ENCODE results near the gene MCM7. TPM values are rescaled to one million over a fixed set of nuclear protein-coding genes. Genes with fewer than 3 reads are reported as not detected.

MCM7 gene
- total RNA-seq, 1 donor from 2014 or later = 244 TPM

DNA sequence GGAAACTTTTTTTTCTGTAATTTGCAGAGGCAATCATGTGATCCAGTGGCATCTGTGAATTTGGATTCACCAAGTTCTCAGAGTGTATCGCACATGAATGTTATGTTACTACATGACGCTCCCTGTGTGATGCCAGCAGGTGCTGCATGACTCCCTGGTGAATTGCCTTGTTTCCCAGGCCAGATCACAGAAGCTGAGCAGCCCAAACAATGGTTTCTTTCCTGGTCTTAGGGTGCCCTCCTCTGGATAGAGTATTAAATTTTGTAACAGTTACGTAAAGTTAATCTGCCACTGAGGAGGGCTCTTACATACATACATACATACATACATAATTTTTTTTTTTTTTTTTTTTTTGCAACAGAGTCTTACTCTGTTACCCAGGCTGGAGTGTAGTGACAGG is 48.0 kb downstream of the MCM7 start:
- peaks cover 9% of the 10 kb centered on the region for H3K4me1 Mint-ChIP-seq (ENCODE audit: unreplicated experiment)
- peak overlapping the region; percentile 74 for H3K27ac Mint-ChIP-seq

DNA sequence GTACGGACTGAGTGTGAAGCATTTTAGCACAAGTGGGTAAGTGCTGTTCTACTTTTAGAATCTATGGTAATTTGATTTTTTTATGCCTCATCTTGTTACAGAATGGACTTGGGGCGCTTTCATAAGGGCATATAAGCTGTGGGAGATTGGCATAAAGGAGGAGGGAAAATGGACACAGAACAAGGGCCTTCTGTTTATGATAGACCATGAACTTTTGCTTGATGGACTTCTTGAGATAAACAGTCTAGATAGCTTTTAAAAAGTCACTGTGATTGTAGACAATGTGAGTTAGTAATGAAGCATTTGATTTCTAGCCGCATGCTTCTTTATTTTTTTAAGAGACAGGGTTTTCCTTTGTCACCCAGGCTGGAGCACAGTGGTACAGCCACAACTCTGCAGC is 49.6 kb downstream of the MCM7 start:
- TF ChIP-seq, protein P1, sequence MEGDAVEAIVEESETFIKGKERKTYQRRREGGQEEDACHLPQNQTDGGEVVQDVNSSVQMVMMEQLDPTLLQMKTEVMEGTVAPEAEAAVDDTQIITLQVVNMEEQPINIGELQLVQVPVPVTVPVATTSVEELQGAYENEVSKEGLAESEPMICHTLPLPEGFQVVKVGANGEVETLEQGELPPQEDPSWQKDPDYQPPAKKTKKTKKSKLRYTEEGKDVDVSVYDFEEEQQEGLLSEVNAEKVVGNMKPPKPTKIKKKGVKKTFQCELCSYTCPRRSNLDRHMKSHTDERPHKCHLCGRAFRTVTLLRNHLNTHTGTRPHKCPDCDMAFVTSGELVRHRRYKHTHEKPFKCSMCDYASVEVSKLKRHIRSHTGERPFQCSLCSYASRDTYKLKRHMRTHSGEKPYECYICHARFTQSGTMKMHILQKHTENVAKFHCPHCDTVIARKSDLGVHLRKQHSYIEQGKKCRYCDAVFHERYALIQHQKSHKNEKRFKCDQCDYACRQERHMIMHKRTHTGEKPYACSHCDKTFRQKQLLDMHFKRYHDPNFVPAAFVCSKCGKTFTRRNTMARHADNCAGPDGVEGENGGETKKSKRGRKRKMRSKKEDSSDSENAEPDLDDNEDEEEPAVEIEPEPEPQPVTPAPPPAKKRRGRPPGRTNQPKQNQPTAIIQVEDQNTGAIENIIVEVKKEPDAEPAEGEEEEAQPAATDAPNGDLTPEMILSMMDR (conservative IDR thresholded peaks at IDR 0.05) = no peak
- no peak for DNase-seq (ENCODE audit: extremely low spot score, unreplicated experiment)
- Mint-ChIP-seq H3K4me3 (peak overlapping the region; percentile 73), H3K27me3 (no peaks in the 10 kb centered on the region), H3K36me3 (peaks cover 3% of the 10 kb centered on the region), H3K27ac (peak overlapping the region; percentile 76), H3K4me1 (ENCODE audit: unreplicated experiment) (peaks cover 9% of the 10 kb centered on the region), H3K9me3 (no peaks in the 10 kb centered on the region)

More for the DNA sequence above, 48.0 kb downstream of the MCM7 start:
- no peak for DNase-seq (ENCODE audit: extremely low spot score, unreplicated experiment)
- TF ChIP-seq, protein P1 (conservative IDR thresholded peaks at IDR 0.05) = peak; percentile 53
- peak overlapping the region; percentile 69 for H3K4me3 Mint-ChIP-seq
- H3K9me3 Mint-ChIP-seq = no peaks in the 10 kb centered on the region
- H3K36me3 Mint-ChIP-seq = peaks cover 7% of the 10 kb centered on the region
- H3K27me3 Mint-ChIP-seq = no peaks in the 10 kb centered on the region

DNA sequence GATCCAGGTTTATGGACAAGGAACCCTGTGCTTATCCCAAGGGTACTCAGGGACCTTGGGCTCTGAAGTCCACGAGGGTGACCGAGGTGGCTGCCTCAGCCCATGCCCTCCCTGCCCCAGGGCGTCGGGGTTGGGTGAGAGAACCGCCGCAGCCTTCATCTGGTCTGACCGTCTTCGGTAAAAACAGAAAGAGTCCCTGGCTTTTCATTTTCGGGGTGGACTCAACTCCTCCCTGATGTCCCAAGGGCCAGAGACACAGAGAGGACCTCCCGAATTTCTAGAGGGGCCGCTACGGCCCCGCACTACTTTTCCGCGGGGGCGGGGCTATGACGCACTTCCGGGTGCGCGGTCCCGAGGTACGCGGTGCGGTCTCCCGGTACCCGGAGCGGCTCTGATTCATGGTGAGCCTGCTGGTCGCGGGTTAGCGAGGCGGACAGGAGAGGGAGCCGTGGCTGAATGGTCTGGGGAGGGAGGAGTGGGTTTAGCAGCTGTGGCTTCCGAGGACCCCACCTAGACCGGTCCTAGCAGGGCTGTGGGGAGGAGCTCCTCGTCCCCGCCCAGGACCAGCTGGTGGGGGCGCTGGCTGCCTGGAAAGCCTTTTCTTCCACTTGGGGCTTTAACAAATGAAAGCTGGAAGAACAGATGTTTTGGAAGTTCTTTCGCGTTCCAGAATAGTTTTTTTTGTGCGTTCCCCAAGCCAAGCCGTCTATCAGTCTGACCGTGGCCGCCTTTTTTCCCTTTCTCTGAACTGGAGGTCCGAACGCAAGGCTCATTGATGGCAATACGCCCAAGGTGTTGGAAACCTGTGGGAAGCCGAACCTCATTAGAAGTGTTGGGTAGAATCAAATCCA is 51.5 kb downstream of the MCM7 start, which contains the start of gene ZSCAN21:
TSS of gene ZSCAN21 (plus strand) at position 334 of the 851 bp plus-strand sequence. CDS start 7,233 bp downstream, outside the sequence.
- Mint-ChIP-seq H3K4me1 (ENCODE audit: unreplicated experiment) (peaks cover 9% of the 10 kb centered on the region), H3K27me3 (no peaks in the 10 kb centered on the region), H3K27ac (peak within 1 kb of the TSS; percentile 97), H3K36me3 (peaks cover 5% of the 10 kb centered on the region), H3K9me3 (no peaks in the 10 kb centered on the region), H3K4me3 (peak within 1 kb of the TSS; percentile 94)
- TF ChIP-seq, protein P1 (conservative IDR thresholded peaks at IDR 0.05) = peak; percentile 24
- peak; percentile 88 for DNase-seq (ENCODE audit: extremely low spot score, unreplicated experiment)

DNA sequence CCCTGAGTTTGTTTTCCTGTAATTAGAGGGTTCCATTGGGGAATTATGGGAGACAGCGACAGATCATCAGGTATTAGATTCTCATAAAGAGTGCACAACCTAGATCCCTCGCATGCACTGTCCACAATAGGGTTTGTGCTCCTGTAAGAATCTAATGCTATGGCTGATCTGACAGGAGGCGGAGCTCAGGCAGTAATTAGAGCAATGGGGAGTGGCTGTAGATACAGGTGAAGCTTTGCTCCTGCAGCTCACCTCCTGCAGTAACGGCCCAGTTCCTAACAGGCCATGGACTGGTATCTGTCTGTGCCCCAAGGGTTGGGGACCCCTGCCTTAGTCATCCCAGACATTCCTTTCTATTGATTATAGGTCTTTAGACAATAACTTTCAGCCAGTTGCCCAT is 52.5 kb downstream of the MCM7 start:
- TF ChIP-seq, protein P1 (conservative IDR thresholded peaks at IDR 0.05) = no peak
- H3K4me1 Mint-ChIP-seq (ENCODE audit: unreplicated experiment) = peaks cover 9% of the 10 kb centered on the region
- peak overlapping the region; percentile 87 for H3K4me3 Mint-ChIP-seq
- no peak for DNase-seq (ENCODE audit: extremely low spot score, unreplicated experiment)
- peak overlapping the region; percentile 95 for H3K27ac Mint-ChIP-seq
- no peaks in the 10 kb centered on the region for H3K27me3 Mint-ChIP-seq
- no peaks in the 10 kb centered on the region for H3K9me3 Mint-ChIP-seq
- peaks cover 6% of the 10 kb centered on the region for H3K36me3 Mint-ChIP-seq

DNA sequence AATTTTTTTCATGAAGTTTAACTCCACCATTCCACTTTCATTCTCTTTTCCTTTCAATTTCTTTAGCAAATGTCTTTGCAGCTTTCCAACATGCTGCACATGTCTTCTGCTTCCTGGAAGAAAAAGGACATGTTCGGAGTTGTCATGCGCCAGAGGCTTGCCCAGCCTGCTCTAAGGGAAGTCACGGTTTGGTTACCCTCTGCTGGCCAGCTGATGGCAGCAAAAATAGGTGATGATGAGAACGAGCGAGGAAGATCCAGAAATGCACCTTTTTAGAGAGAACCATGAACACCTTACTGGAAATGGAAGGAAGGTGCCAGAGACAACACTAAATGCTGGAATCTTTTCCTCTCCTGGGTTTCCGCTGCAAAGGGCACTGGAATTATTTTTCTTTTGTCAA is 56.5 kb downstream of the MCM7 start:
- H3K9me3 Mint-ChIP-seq = no peaks in the 10 kb centered on the region

More for the DNA sequence above, 56.5 kb downstream of the MCM7 start:
- DNase-seq (ENCODE audit: extremely low spot score, unreplicated experiment) = no peak
- Mint-ChIP-seq H3K27ac (peak overlapping the region; percentile 50), H3K4me3 (peak overlapping the region; percentile 34), H3K27me3 (no peaks in the 10 kb centered on the region), H3K4me1 (ENCODE audit: unreplicated experiment) (peaks cover 4% of the 10 kb centered on the region), H3K36me3 (peaks cover 10% of the 10 kb centered on the region)
- TF ChIP-seq, protein P1 (conservative IDR thresholded peaks at IDR 0.05) = no peak

Small RNAs within 50 kb of the gene (microRNA-seq; reads per million reads assigned to microRNA genes)
- gene MIR106B (6,003 reads per million, percentile 93 among the genes with 10 or more reads in this experiment), gene MIR25 (785 reads per million, percentile 81 among the genes with 10 or more reads in this experiment), gene MIR93 (9,168 reads per million, percentile 95 among the genes with 10 or more reads in this experiment)

Other genes starting within 250 kb of the MCM7 start
- not detected in 2 replicates for gene OR2AE1, start 224.4 kb downstream of the MCM7 start, total RNA-seq (ENCODE audit: low replicate concordance)
- gene TRIM4, start 181.9 kb downstream of the MCM7 start, total RNA-seq (ENCODE audit: low replicate concordance) = 13.0 and 15.8 TPM in 2 replicates
- not detected in 2 replicates for gene GJC3, start 171.8 kb downstream of the MCM7 start, total RNA-seq (ENCODE audit: low replicate concordance)
- gene AZGP1, start 125.4 kb downstream of the MCM7 start, total RNA-seq (ENCODE audit: low replicate concordance) = 0.50 and 0.60 TPM in 2 replicates
- gene ZKSCAN1, start 85.8 kb downstream of the MCM7 start, total RNA-seq (ENCODE audit: low replicate concordance) = 157 and 170 TPM in 2 replicates
- 11.9 and 16.4 TPM in 2 replicates for gene ZSCAN21, start 51.6 kb downstream of the MCM7 start, total RNA-seq (ENCODE audit: low replicate concordance)
- 52.8 and 66.6 TPM in 2 replicates for gene ZNF3, start 19.7 kb downstream of the MCM7 start, total RNA-seq (ENCODE audit: low replicate concordance)
- gene COPS6, start 12.4 kb downstream of the MCM7 start, total RNA-seq (ENCODE audit: low replicate concordance) = 87.0 and 120 TPM in 2 replicates
- gene AP4M1, start 246 bp upstream of the MCM7 start, total RNA-seq (ENCODE audit: low replicate concordance) = 25.7 and 28.5 TPM in 2 replicates
- 50.9 and 77.7 TPM in 2 replicates for gene TAF6, start 18.0 kb upstream of the MCM7 start, total RNA-seq (ENCODE audit: low replicate concordance)
- gene CNPY4, start 18.2 kb upstream of the MCM7 start, total RNA-seq (ENCODE audit: low replicate concordance) = 7.2 and 36.0 TPM in 2 replicates
- 2.7 and 2.8 TPM in 2 replicates for gene MBLAC1, start 25.6 kb upstream of the MCM7 start, total RNA-seq (ENCODE audit: low replicate concordance)
- 96.7 and 109 TPM in 2 replicates for gene LAMTOR4, start 47.5 kb upstream of the MCM7 start, total RNA-seq (ENCODE audit: low replicate concordance)
- gene TRAPPC14, start 57.3 kb upstream of the MCM7 start, total RNA-seq (ENCODE audit: low replicate concordance) = 21.3 and 35.2 TPM in 2 replicates
- gene GAL3ST4, start 67.2 kb upstream of the MCM7 start, total RNA-seq (ENCODE audit: low replicate concordance) = 7.2 and 7.4 TPM in 2 replicates
- gene GPC2, start 76.0 kb upstream of the MCM7 start, total RNA-seq (ENCODE audit: low replicate concordance) = 20.6 and 53.3 TPM in 2 replicates
- gene STAG3, start 76.5 kb upstream of the MCM7 start, total RNA-seq (ENCODE audit: low replicate concordance) = 1.6 and 1.7 TPM in 2 replicates
- gene PVRIG, start 118.6 kb upstream of the MCM7 start, total RNA-seq (ENCODE audit: low replicate concordance) = not detected in 2 replicates
- not detected in 2 replicates for gene SPDYE3, start 206.3 kb upstream of the MCM7 start, total RNA-seq (ENCODE audit: low replicate concordance)

All from type B pancreatic cell (in vitro differentiated cells).